ENCODE data around the gene JADE1. TPM values are rescaled to one million over a fixed set of nuclear protein-coding genes. Genes with fewer than 3 reads are reported as not detected.

JADE1 gene
- total RNA-seq, 4 donors from 2014 or later: 7.8 to 15.9 (median 13.9) TPM

DNA sequence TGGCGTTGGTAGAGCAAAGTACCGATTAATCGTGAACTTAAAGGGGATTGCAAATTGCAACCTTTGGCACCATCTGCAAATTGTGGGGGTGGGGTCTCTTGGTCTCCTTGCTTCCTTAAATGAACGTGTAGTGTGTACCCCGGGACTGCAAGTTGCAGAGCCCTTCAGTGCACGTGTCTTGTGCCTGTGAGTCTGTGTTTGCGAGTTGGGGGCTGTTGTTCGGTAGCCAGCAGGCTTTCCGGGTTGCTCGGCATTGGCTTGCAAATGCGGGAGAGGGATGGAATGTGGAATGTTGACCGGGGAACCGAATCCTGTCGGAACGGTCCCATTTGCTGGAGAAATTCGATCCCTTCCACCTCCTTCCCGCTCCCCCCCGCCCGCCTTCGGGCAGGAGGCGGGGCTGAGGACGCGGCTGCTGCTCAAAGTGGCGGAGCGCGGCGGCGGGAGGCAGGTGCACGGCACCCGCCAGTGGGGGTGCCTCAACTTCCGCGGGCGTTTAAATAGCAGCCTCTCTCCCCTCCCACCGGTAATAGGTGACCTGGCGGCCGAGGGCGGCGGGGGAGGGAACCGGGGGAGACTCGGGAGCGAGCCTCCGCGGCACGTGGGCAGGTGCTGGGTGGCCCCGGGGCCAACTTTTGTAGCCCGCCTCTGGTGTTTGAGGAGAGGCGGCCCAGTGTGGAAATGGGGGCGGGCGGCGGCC, 1.5 kb downstream of the JADE1 start:
- intact Hi-C loops (cut with DNase I; ENCODE audit: low total_unique reads) (loop anchor here (10.0 kb wide), 1 partner anchor 356 kb away; no protein-coding TSS in a partner anchor), in situ Hi-C loops (cut with MboI; ENCODE audit: low pct_ligation_motif_present in 1 of 4, low pct_unique_long_range_greater_than_20kb in 1 of 4, low sequenced_read_pairs in 3 of 4) (loop anchor here in 2 of 4 donors (25.0 kb wide), 4 partner anchors 224 to 524 kb away; partner anchors contain the start of genes C4orf33 (in 1 of the 2), PGRMC2 (in 1 of the 2) and SCLT1 (in 1 of the 2))
- 0% methylated on average over 3 to 41 of the region's 50 CpGs for WGBS, 2 donors (ENCODE audit: low coverage in 1 of 2)

GRCh38 chr4:128811571-128812441, 2.3 kb downstream of the JADE1 start:
- peak; percentile 90 for DNase-seq
- TF ChIP-seq CTCF (IDR thresholded peaks at IDR 0.05) (no peak), POLR2A (IDR thresholded peaks at IDR 0.05) (peak; percentile 63), POLR2AphosphoS5 (IDR thresholded peaks at IDR 0.05) (peak; percentile 84 to 88 (median 88)), EP300 (IDR thresholded peaks at IDR 0.05; ENCODE audit: low read depth) (no peak)
- H3K27me3 ChIP-seq: no peaks in the 10 kb centered on the region
- peaks cover 0 to 16% (median 11%) of the 10 kb centered on the region in 4 donors for H3K4me1 ChIP-seq
- intact Hi-C loops (cut with DNase I; ENCODE audit: low total_unique reads): loop anchor here (10.0 kb wide), 1 partner anchor 357 kb away; no protein-coding TSS in a partner anchor
- H3K4me3 ChIP-seq: peak overlapping the region; percentile 60 to 86 (median 74)
- peak overlapping the region; percentile 92 to 98 (median 96) for H3K27ac ChIP-seq
- in situ Hi-C loops (cut with MboI; ENCODE audit: low pct_ligation_motif_present in 1 of 4, low pct_unique_long_range_greater_than_20kb in 1 of 4, low sequenced_read_pairs in 3 of 4): loop anchor here in 2 of 4 donors (25.0 kb wide), 4 partner anchors 225 to 525 kb away; partner anchors contain the start of genes C4orf33 (in 1 of the 2), PGRMC2 (in 1 of the 2) and SCLT1 (in 1 of the 2)
- 0% methylated on average over 83 of the region's 123 CpGs; no CpG with 5 or more reads in 1 of the 2 donors for WGBS, 2 donors (ENCODE audit: low coverage in 1 of 2)
- no peaks in the 10 kb centered on the region for H3K36me3 ChIP-seq
- H3K9me3 ChIP-seq: no peaks in the 10 kb centered on the region

More for the DNA sequence above, 1.5 kb downstream of the JADE1 start:
- Histone ChIP-seq H3K36me3 (no peaks in the 10 kb centered on the region), H3K27ac (peak overlapping the region; percentile 92 to 98 (median 96)), H3K4me1 (peaks cover 0 to 15% (median 9%) of the 10 kb centered on the region in 4 donors), H3K9me3 (no peaks in the 10 kb centered on the region), H3K27me3 (no peaks in the 10 kb centered on the region), H3K4me3 (peak overlapping the region; percentile 60 to 86 (median 74))
- DNase-seq: peak; percentile 85
- TF ChIP-seq EP300 (IDR thresholded peaks at IDR 0.05; ENCODE audit: low read depth) (no peak), POLR2AphosphoS5 (IDR thresholded peaks at IDR 0.05) (peak; percentile 72 to 77 (median 73)), POLR2A (IDR thresholded peaks at IDR 0.05) (peak; percentile 23)

DNA sequence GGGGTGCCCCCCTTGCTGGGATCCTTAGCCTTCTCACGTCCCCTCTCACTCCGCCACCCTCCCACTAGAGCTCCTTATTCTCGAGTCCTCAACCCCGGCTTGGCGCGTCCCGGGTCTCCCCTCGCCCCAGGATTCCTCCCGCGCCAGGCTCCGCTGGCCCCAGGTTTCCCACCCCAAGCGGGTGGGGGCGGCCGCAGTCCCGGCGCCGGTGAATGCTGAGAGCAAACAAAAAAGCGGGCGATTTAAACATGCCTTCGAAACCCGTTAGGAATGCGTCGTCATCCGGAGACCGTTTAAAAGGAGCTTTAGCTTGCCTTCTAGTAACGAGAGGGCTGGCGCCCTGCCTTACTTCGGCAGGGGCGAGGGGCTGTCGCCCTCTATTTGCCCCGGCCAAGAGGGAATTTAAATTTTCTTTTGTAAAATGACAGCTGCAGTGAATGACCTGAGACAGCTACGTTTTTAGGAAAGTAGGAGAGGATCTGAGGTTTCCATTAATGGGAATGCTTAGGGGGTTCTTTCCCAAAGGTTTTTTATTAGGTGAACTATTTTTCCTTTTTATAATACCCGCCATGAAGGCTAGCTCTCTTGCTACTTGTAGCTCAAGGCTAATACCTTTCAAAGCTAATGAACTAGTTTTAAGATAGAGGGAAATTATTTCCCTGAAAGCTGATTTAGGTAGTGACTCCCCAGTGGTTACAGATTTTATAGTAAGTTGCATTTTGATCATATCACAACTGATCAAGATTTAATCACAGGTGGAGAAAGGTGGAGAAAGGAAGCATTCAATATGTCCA, 3.1 kb downstream of the JADE1 start:
- intact Hi-C loops (cut with DNase I; ENCODE audit: low total_unique reads): loop anchor here (10.0 kb wide), 1 partner anchor 358 kb away; no protein-coding TSS in a partner anchor
- Histone ChIP-seq H3K27ac (peak overlapping the region; percentile 92 to 98 (median 96)), H3K4me1 (peaks cover 0 to 16% (median 11%) of the 10 kb centered on the region in 4 donors), H3K36me3 (no peaks in the 10 kb centered on the region), H3K27me3 (no peaks in the 10 kb centered on the region), H3K9me3 (no peaks in the 10 kb centered on the region), H3K4me3 (peak overlapping the region; percentile 52 to 82 (median 63))
- no peak for DNase-seq
- WGBS, 2 donors (ENCODE audit: low coverage in 1 of 2): 0 to 5% methylated on average over 5 to 30 of the region's 33 CpGs
- TF ChIP-seq POLR2AphosphoS5 (IDR thresholded peaks at IDR 0.05): no peak
- TF ChIP-seq EP300 (IDR thresholded peaks at IDR 0.05; ENCODE audit: low read depth): no peak
- TF ChIP-seq POLR2A (IDR thresholded peaks at IDR 0.05): no peak
- TF ChIP-seq CTCF (IDR thresholded peaks at IDR 0.05): no peak
- in situ Hi-C loops (cut with MboI; ENCODE audit: low pct_ligation_motif_present in 1 of 4, low pct_unique_long_range_greater_than_20kb in 1 of 4, low sequenced_read_pairs in 3 of 4): loop anchor here in 2 of 4 donors (25.0 kb wide), 4 partner anchors 225 to 525 kb away; partner anchors contain the start of genes C4orf33 (in 1 of the 2), PGRMC2 (in 1 of the 2) and SCLT1 (in 1 of the 2)

DNA sequence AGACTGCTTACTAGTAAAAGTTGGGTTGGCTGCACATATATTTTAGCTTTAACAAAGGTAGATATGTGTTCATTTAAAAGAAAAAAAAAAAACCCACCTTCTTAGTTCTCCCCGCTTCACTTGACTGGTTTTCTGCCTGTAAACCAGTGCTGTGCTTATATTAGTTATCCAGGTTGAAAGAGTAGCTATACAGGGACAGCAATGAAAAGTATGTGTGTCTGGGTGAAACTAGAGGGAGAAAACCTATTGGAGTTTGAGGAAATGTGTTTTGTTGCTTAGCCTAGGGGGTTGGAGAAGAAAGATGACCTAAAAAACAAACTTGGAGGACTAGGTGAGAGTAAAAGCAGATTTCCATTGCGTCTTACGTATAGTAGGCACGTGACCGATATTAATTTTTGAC, 4.5 kb downstream of the JADE1 start:
- in situ Hi-C loops (cut with MboI; ENCODE audit: low pct_ligation_motif_present in 1 of 4, low pct_unique_long_range_greater_than_20kb in 1 of 4, low sequenced_read_pairs in 3 of 4): loop anchor here in 2 of 4 donors (25.0 kb wide), 4 partner anchors 227 to 527 kb away; partner anchors contain the start of genes C4orf33 (in 1 of the 2), PGRMC2 (in 1 of the 2) and SCLT1 (in 1 of the 2)
- Histone ChIP-seq H3K27me3 (no peaks in the 10 kb centered on the region), H3K4me3 (no peak overlapping the region), H3K36me3 (no peaks in the 10 kb centered on the region), H3K27ac (no peak overlapping the region), H3K4me1 (peaks cover 0 to 16% (median 10%) of the 10 kb centered on the region in 4 donors), H3K9me3 (no peaks in the 10 kb centered on the region)
- intact Hi-C loops (cut with DNase I; ENCODE audit: low total_unique reads): loop anchor here (10.0 kb wide), 1 partner anchor 359 kb away; no protein-coding TSS in a partner anchor
- TF ChIP-seq EP300 (IDR thresholded peaks at IDR 0.05; ENCODE audit: low read depth) (no peak), POLR2AphosphoS5 (IDR thresholded peaks at IDR 0.05) (no peak), CTCF (IDR thresholded peaks at IDR 0.05) (no peak), POLR2A (IDR thresholded peaks at IDR 0.05) (no peak)
- DNase-seq: no peak
- 94 to 97% methylated on average over 5 of the region's 5 CpGs for WGBS, 2 donors (ENCODE audit: low coverage in 1 of 2)
